Effector memory CD8-positive, alpha-beta T cell (primary cell): ENCODE data around the gene CD38.

Experiments
- ATAC-seq: fragments of 150-1000 bp; cut with Tn5 transposase; replicated peaks from 2 replicates; pipeline ENCODE4 v1.10.0; 2021; ENCODE audit warnings: mild to moderate bottlenecking, moderate library complexity
- DNase-seq, 3 experiments: peaks; one replicate each; pipeline ENCODE4 v3.0.0; 2021
- H3K27ac Mint-ChIP-seq, 2 donors: one replicate each; pipeline ENCODE4 v1.8.0; 2022; ENCODE audit warnings: mild to moderate bottlenecking in 2 of 2, mixed read lengths in 2 of 2, moderate library complexity in 2 of 2
- H3K27me3 Mint-ChIP-seq, 2 donors: one replicate each; pipeline ENCODE4 v1.8.0; 2022; ENCODE audit warnings: mixed read lengths in 2 of 2
- H3K36me3 Mint-ChIP-seq: one replicate; pipeline ENCODE4 v1.8.0; 2022; ENCODE audit warnings: mild to moderate bottlenecking, moderate library complexity, mixed read lengths; ENCODE audit not compliant: insufficient read depth
- H3K4me1 Mint-ChIP-seq, 2 donors: one replicate each; pipeline ENCODE4 v1.8.0; 2022; ENCODE audit warnings: low read depth in 2 of 2, mixed read lengths in 2 of 2
- H3K4me3 Mint-ChIP-seq, 2 donors: one replicate each; pipeline ENCODE4 v1.8.0; 2022; ENCODE audit warnings: mild to moderate bottlenecking in 2 of 2, mixed read lengths in 2 of 2, moderate library complexity in 2 of 2
- H3K9me3 Mint-ChIP-seq, 2 donors: one replicate each; pipeline ENCODE4 v1.8.0; 2022; ENCODE audit warnings: mixed read lengths in 2 of 2

CD38 gene

DNA sequence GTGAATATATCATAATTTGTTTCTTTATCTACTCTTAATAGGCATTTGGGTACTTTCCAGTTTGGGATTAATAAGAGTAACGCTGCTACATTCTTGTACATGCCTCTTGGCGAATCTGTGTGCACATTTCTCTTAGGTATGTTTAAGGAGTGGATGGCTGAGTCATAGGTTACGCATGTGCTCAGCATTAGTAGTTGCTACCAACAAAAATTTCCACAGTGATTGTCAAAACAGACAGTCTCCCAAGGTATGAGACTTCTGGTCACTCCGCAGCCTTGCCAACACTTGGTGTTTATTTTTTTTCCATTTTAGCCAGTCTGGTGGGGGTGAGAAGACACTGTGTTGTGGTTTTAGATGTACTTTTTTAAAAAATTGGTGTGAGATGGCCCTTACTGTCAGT is 115.8 kb downstream of the CD38 start:
- no peaks in the 10 kb centered on the region for H3K9me3 Mint-ChIP-seq
- H3K4me1 Mint-ChIP-seq, result no peaks in the 10 kb centered on the region
- H3K27me3 Mint-ChIP-seq, result peaks cover 35 to 61% of the 10 kb centered on the region in 2 donors
- H3K27ac Mint-ChIP-seq, result no peak overlapping the region
- ATAC-seq, result no peak
- no peak overlapping the region for H3K4me3 Mint-ChIP-seq
- H3K36me3 Mint-ChIP-seq, result no peaks in the 10 kb centered on the region
- DNase-seq, result no peak

DNA sequence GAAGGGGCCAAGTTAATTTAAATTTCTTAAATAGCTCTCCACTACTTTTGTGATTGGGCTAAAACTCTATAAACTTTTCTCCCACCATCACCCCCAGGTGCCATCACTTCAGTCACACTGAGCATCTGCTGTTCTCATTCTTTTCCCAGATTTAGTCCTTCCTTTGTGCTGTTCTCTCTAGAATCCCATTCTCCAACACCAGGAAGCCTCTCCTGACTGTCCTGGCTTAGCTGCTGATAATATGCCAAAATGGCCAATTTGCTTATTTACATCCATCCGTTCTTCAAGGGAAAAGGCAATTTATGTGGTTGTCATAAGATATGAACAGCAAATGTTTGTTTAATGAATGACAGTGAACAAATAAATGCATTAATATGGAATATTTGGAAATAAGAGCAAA is 116.3 kb downstream of the CD38 start:
- no peak overlapping the region for H3K27ac Mint-ChIP-seq

DNA sequence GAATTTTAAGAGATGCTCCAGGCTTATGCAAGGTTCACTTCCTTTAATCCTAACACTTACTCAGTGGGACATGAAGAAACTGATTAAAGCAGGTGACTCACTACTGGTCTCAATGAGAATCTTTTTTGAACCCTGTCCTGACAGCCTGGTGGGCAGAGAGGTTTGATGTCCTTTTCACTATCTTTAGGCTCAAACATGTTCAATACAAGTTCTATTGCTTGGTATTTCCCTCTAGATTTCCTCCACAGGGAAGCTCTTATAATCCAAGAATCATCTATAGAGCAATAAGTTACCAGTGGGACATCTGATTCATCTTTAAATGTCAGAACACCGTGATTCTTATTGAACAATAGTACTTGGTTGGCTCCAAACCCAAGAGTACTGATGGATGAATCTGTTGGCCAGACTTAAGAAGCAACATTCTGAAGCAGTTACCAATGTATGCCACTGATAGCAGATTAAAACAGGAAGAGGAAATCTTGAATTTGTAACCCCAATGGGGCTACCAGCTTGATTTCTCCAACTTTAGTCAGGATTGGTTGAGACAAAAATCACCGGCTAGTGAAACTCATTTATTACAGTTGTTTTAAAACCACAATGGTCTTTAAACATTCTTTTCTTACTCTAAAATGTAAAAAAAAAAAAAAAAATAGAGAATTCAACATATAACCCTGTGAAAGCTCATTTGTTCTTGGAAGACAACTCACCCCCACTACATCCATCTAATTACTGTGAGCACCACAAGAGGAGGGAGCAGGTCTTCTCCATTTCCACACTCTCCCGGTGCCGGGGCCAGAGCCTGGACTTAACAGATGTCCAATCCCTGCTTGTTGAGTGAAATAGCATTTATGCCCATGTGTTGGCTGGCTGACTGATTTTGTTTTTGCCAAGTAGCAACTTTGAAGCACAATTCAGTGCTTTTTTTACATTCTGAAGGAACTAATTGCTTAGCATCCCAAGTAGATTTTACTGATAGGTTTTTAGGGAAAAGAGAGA is 117.1 kb downstream of the CD38 start:
- H3K4me3 Mint-ChIP-seq, result no peak overlapping the region
- H3K27me3 Mint-ChIP-seq, result peaks cover 45 to 58% of the 10 kb centered on the region in 2 donors
- H3K27ac Mint-ChIP-seq, result no peak overlapping the region
- H3K36me3 Mint-ChIP-seq, result no peaks in the 10 kb centered on the region
- DNase-seq, result no peak
- no peak for ATAC-seq
- H3K4me1 Mint-ChIP-seq, result no peaks in the 10 kb centered on the region
- no peaks in the 10 kb centered on the region for H3K9me3 Mint-ChIP-seq

More for the DNA sequence above, 116.3 kb downstream of the CD38 start:
- ATAC-seq (no peak), DNase-seq (no peak)
- Mint-ChIP-seq H3K36me3 (no peaks in the 10 kb centered on the region), H3K4me3 (no peak overlapping the region), H3K9me3 (no peaks in the 10 kb centered on the region), H3K27me3 (peaks cover 39 to 64% of the 10 kb centered on the region in 2 donors), H3K4me1 (no peaks in the 10 kb centered on the region)

DNA sequence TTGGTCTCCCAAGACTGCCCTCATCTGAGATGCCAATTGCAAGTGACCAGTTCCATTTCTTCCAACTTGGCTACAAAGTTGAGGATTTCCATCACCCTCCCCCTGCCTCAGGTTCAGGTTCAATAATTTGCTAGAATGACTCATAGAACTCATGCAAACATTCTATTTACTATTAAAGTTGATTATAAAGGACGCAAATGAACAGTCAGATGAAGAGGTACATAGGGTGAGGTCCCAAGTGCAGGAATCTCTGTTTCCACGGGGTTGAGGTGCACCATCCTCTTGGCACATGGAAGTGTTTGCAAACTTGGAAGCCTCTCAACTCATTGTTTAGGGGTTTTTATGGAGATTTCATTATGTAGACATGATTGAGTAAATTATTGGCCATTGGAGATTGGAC is 119.4 kb downstream of the CD38 start:
- H3K36me3 Mint-ChIP-seq, result no peaks in the 10 kb centered on the region
- ATAC-seq (no peak), DNase-seq (no peak)
- no peaks in the 10 kb centered on the region for H3K4me1 Mint-ChIP-seq
- H3K9me3 Mint-ChIP-seq, result no peaks in the 10 kb centered on the region
- H3K27me3 Mint-ChIP-seq, result peaks cover 51 to 58% of the 10 kb centered on the region in 2 donors
- no peak overlapping the region for H3K27ac Mint-ChIP-seq
- no peak overlapping the region for H3K4me3 Mint-ChIP-seq

DNA sequence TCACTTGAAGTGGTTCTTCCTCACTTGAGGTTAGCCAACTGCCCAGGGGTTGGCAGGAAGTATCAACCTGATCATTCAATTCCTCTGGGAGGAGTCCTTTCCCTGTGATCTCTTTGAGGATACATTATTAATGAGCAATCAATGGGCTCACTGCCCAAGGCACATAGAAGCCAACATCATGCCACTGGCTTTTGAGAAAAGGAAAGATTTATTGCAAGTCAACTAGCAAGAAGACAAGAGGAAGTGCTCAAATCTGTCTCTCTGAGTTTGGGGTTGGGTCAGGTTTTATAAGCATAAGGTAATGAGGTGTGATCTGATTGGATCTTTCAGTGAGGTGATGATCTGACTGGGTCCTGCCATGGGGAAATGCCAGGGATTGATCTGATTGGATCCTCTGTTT is 120.8 kb downstream of the CD38 start:
- no peak for ATAC-seq
- H3K36me3 Mint-ChIP-seq, result no peaks in the 10 kb centered on the region
- H3K27me3 Mint-ChIP-seq, result peaks cover 46 to 57% of the 10 kb centered on the region in 2 donors
- no peaks in the 10 kb centered on the region for H3K4me1 Mint-ChIP-seq
- no peak for DNase-seq
- no peak overlapping the region for H3K4me3 Mint-ChIP-seq
- no peaks in the 10 kb centered on the region for H3K9me3 Mint-ChIP-seq
- no peak overlapping the region for H3K27ac Mint-ChIP-seq

DNA sequence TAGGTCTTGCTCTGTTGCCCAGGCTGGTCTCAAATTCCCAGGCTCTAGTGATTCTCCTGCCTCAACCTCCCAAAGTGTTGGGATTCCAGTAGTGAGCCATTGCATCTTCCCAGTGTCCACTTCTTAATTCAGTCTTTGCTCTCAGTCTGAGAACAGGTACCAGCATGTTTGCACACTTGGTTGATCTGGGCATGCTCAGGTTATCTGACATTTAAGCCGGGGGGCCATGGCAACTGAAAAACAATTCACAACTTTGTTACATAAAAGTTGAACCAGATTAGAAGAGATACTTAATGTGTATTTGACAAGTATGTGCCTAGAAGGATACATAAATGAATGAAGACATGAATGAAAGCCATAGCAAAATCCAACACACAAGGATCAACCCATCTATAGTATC is 121.4 kb downstream of the CD38 start:
- no peak overlapping the region for H3K4me3 Mint-ChIP-seq
- no peaks in the 10 kb centered on the region for H3K9me3 Mint-ChIP-seq
- H3K36me3 Mint-ChIP-seq, result no peaks in the 10 kb centered on the region
- H3K27ac Mint-ChIP-seq, result no peak overlapping the region
- ATAC-seq (no peak), DNase-seq (no peak)
- peaks cover 46 to 59% of the 10 kb centered on the region in 2 donors for H3K27me3 Mint-ChIP-seq
- no peaks in the 10 kb centered on the region for H3K4me1 Mint-ChIP-seq

DNA sequence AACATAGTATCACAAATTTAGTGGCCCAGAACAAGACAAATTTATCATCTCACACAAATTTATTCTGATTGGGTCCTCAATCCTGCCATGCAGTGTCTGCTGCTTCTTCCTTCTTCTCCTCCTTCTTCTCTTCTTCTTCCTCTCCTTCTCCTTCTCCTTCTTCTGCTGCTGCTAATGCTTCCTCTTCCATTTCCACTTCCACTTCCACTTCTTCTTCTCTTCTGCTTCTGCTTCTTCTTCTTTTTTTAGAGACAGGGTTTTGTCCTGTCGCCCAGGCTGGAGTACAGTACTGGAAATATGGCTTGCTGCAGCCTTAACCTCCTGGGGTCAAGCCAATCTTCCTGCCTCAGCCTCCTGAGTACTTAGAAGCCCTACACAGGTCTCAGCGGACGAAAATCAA is 122.9 kb downstream of the CD38 start:
- H3K4me1 Mint-ChIP-seq, result no peaks in the 10 kb centered on the region
- ATAC-seq (no peak), DNase-seq (no peak)
- H3K36me3 Mint-ChIP-seq, result no peaks in the 10 kb centered on the region
- no peaks in the 10 kb centered on the region for H3K9me3 Mint-ChIP-seq
- H3K27ac Mint-ChIP-seq, result no peak overlapping the region
- H3K27me3 Mint-ChIP-seq, result peaks cover 52 to 63% of the 10 kb centered on the region in 2 donors
- H3K4me3 Mint-ChIP-seq, result no peak overlapping the region

DNA sequence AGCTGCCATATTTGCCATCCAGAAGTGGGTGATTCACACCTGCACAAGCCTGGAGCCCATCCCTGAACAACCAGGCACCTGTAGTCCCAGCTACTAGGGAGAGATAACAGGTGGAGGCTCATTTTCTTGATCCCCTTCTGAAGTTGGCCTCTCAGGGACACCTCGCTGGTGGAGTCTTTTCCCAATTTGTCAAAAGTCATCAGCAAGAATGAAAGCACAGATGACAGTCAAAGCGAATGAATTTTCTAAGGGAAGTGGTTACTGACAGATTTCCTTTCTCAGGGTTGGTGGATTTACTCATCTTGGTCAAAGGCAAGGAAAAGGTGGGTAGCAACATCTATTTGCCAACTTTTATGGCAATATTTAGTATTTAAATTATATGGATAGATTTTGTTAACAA is 123.9 kb downstream of the CD38 start:
- DNase-seq (no peak), ATAC-seq (no peak)
- no peak overlapping the region for H3K27ac Mint-ChIP-seq
- no peak overlapping the region for H3K4me3 Mint-ChIP-seq
- no peaks in the 10 kb centered on the region for H3K4me1 Mint-ChIP-seq
- H3K9me3 Mint-ChIP-seq, result no peaks in the 10 kb centered on the region
- peaks cover 52 to 59% of the 10 kb centered on the region in 2 donors for H3K27me3 Mint-ChIP-seq
- no peaks in the 10 kb centered on the region for H3K36me3 Mint-ChIP-seq

DNA sequence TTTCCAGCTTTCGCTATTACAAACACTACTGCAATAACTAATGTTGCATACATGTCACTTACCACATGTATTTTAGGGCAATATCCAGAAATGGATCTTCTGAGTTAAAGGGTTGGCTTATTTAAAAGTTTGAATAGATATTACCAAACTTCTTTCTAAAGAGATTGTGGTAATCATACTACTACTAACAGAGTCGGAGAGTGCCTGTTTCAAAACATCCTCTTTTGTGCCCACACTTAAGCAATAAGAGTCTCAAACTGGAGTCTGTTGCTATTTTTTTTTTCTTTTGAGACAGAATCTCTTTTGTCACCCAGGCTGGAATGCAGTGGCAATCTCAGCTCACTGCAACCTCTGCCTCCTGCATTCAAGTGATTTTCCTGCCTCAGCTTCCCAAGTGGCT is 124.6 kb downstream of the CD38 start:
- DNase-seq (no peak), ATAC-seq (no peak)
- Mint-ChIP-seq H3K4me1 (no peaks in the 10 kb centered on the region), H3K36me3 (no peaks in the 10 kb centered on the region), H3K4me3 (no peak overlapping the region), H3K27me3 (peaks cover 52 to 62% of the 10 kb centered on the region in 2 donors), H3K27ac (no peak overlapping the region), H3K9me3 (no peaks in the 10 kb centered on the region)
